B cell (primary cell): ENCODE data around the gene DDHD1. TPM values are rescaled to one million over a fixed set of nuclear protein-coding genes. Genes with fewer than 3 reads are reported as not detected.

Source experiments
- ATAC-seq: fragments of 200-7000 bp; cut with Tn5 transposase; one replicate; pipeline ENCODE4 v1.10.0; 2021; ENCODE audit warnings: low read depth, mild to moderate bottlenecking, moderate number of reproducible peaks, moderate library complexity
- CTCF ChIA-PET: fragments of 350-600 bp; sonication (Branson Sonifier 250); formaldehyde crosslinking; loops from one replicate; lab custom pipeline; 2021; ENCODE audit warnings: antibody characterized with exemption, inconsistent platforms; lab: Charles Lee
- POLR2A ChIA-PET: fragments of 350-600 bp; sonication (Branson Sonifier 250); formaldehyde crosslinking; loops from one replicate; lab custom pipeline; 2021; ENCODE audit warnings: antibody characterized with exemption; lab: Charles Lee
- DNase-seq: peaks from one replicate; pipeline ENCODE4 v3.0.0; 2013
- H2AFZ ChIP-seq: 2 replicates; pipeline ENCODE4 v1.6.1; 2012; ENCODE audit warnings: mild to moderate bottlenecking, low read depth, low read length; ENCODE audit not compliant: insufficient read depth, poor library complexity, severe bottlenecking
- H3K27ac ChIP-seq, 2 donors: 1 replicate in 1 of 2; 2 replicates in 1 of 2; pipeline ENCODE4 v1.5.1; 2012 to 2013; ENCODE audit warnings: low read length in 2 of 2, mild to moderate bottlenecking in 2 of 2, moderate library complexity in 1 of 2
- H3K27me3 ChIP-seq, 4 experiments: fragments of 200-600 bp in 1 of 4; sonication (generic) in 1 of 4; replicated peaks in 1 of 4; 1 replicate in 2 of 4; 2 replicates in 2 of 4; pipeline versions ENCODE4 v1.6.1 to v1.7.0; 2013 to 2016; ENCODE audit warnings: low read length in 3 of 4, mild to moderate bottlenecking in 2 of 4, mixed read lengths in 1 of 4, moderate library complexity in 1 of 4; ENCODE audit not compliant: insufficient read depth in 4 of 4, control insufficient read depth in 3 of 4; ENCODE audit errors: control extremely low read depth in 1 of 4
- H3K36me3 ChIP-seq, 2 experiments: replicated peaks in 1 of 2; 1 replicate in 1 of 2; 2 replicates in 1 of 2; pipeline versions ENCODE4 v1.6.1 to v1.7.1; 2013; ENCODE audit warnings: low read length in 1 of 2; ENCODE audit not compliant: insufficient read depth in 2 of 2, control insufficient read depth in 1 of 2; ENCODE audit errors: control extremely low read depth in 1 of 2, extremely low read depth in 1 of 2
- H3K4me1 ChIP-seq, 2 donors: fragments of 200-600 bp in 1 of 2; sonication (generic) in 1 of 2; 1 replicate in 1 of 2; 2 replicates in 1 of 2; pipeline versions ENCODE4 v1.5.1 to v1.6.1; 2013 to 2017; ENCODE audit warnings: low read length in 2 of 2; ENCODE audit not compliant: control insufficient read depth in 2 of 2, insufficient read depth in 2 of 2
- H3K4me2 ChIP-seq: replicated peaks from 2 replicates; pipeline ENCODE3; 2012; ENCODE audit warnings: mild to moderate bottlenecking, low read depth, low read length; ENCODE audit not compliant: poor library complexity, severe bottlenecking
- H3K4me3 ChIP-seq, 5 experiments: fragments of 200-600 bp in 1 of 5; sonication (generic) in 1 of 5; 1 replicate in 3 of 5; 2 replicates in 2 of 5; pipeline versions ENCODE4 v1.5.1 to v1.7.0; 2011 to 2016; ENCODE audit warnings: low read length in 4 of 5, mild to moderate bottlenecking in 4 of 5, low read depth in 2 of 5, control low read depth in 1 of 5, moderate library complexity in 1 of 5; ENCODE audit not compliant: insufficient read depth in 1 of 5; ENCODE audit errors: control extremely low read depth in 1 of 5, extremely low read depth in 1 of 5
- H3K79me2 ChIP-seq: fragments of 200-600 bp; sonication (generic); one replicate; pipeline ENCODE4 v1.6.0; 2016; ENCODE audit warnings: low read length; ENCODE audit not compliant: control insufficient read depth, insufficient read depth
- H3K9ac ChIP-seq: fragments of 200-600 bp; sonication (generic); 2 replicates; pipeline ENCODE4 v1.6.1; 2017; ENCODE audit warnings: mild to moderate bottlenecking, low read length, moderate library complexity
- H3K9me3 ChIP-seq, 3 donors: one replicate each; pipeline versions ENCODE4 v1.6.1 to v1.7.1; 2013; ENCODE audit warnings: low read length in 2 of 3; ENCODE audit not compliant: control insufficient read depth in 2 of 3, insufficient read depth in 1 of 3; ENCODE audit errors: control extremely low read depth in 1 of 3
- H4K20me1 ChIP-seq: 2 replicates; pipeline ENCODE4 v1.6.0; 2012; ENCODE audit warnings: mild to moderate bottlenecking, low read length; ENCODE audit not compliant: insufficient read depth, control insufficient read depth, poor library complexity, severe bottlenecking
- H3K27ac Mint-ChIP-seq: one replicate; pipeline ENCODE4 v1.8.0; 2021; ENCODE audit warnings: mixed read lengths
- H3K27me3 Mint-ChIP-seq: one replicate; pipeline ENCODE4 v1.8.0; 2021; ENCODE audit warnings: mixed read lengths
- H3K4me1 Mint-ChIP-seq: one replicate; pipeline ENCODE4 v1.8.0; 2021; ENCODE audit warnings: mixed read lengths
- H3K4me3 Mint-ChIP-seq: one replicate; pipeline ENCODE4 v1.8.0; 2021; ENCODE audit warnings: mixed read lengths
- H3K9me3 Mint-ChIP-seq: one replicate; pipeline ENCODE4 v1.8.0; 2022; ENCODE audit warnings: mixed read lengths; ENCODE audit not compliant: insufficient read depth
- CTCF ChIP-seq: fragments of 200-600 bp; IDR thresholded peaks from one replicate; pipeline ENCODE4 v1.8.0; 2022; ENCODE audit warnings: antibody characterized with exemption, mild to moderate bottlenecking
- EZH2 ChIP-seq: IDR thresholded peaks from 2 replicates; pipeline ENCODE4 v1.6.1; 2012; ENCODE audit warnings: borderline replicate concordance, low read depth, mild to moderate bottlenecking, moderate library complexity, low read length; ENCODE audit not compliant: insufficient read depth, poor library complexity, severe bottlenecking
- WGBS: methylation state at CpG from one replicate; pipeline ENCODE4 v1.1.5; 2013; ENCODE audit warnings: missing lambda C conversion rate; ENCODE audit not compliant: insufficient coverage; 5-methylcytosine and 5-hydroxymethylcytosine counted together
- intact Hi-C: fragments of 100-400 bp; cut with micrococcal nuclease; formaldehyde crosslinking; loops from one replicate; pipeline ENCODE4 v1.10.0; 2022
- polyA plus RNA-seq: library from polyadenylated mRNA; depleted of rRNA; stranded (reverse); fragments of >200 nt; gene quantifications from 2 replicates; pipeline ENCODE4 v1.2.3, GENCODE V29; 2012
- total RNA-seq, 2 donors: library from RNA; stranded (reverse); fragments of 120-200 nt in 1 of 2; gene quantifications; 1 replicate in 1 of 2; 2 replicates in 1 of 2; pipeline versions ENCODE4 v1.2.3 to v1.2.4, GENCODE V29; 2013 to 2022

Gene DDHD1
- total and polyA plus RNA-seq, 2 donors (not counting 1 experiment from before 2014, with no cell fraction given): 7.1 to 75.4 TPM

- no peak overlapping the region for H3K4me3 Mint-ChIP-seq
- no peak overlapping the region for H3K27ac Mint-ChIP-seq
- no peak for DNase-seq
- ChIA-PET POLR2A (no interaction called here), CTCF (no interaction called here)
- intact Hi-C loops: no loop called here
- Histone ChIP-seq H4K20me1 (peaks cover 15% of the 10 kb centered on the region), H2AFZ (no peak overlapping the region), H3K27me3 (no peaks in the 10 kb centered on the region), H3K27ac (no peak overlapping the region), H3K4me1 (peaks cover 10 to 11% of the 10 kb centered on the region in 2 donors), H3K4me3 (no peak overlapping the region), H3K4me2 (no peak overlapping the region), H3K36me3 (peaks cover 0 to 1% of the 10 kb centered on the region in 2 experiments), H3K9ac (no peak overlapping the region), H3K9me3 (peaks cover 0 to 18% (median 0%) of the 10 kb centered on the region in 3 donors), H3K79me2 (peaks cover 41% of the 10 kb centered on the region)
- TF ChIP-seq EZH2 (no peak), CTCF (no peak)
- no peak for ATAC-seq
- WGBS: 96% methylated on average over 9 of the region's 10 CpGs
- no peaks in the 10 kb centered on the region for H3K27me3 Mint-ChIP-seq
- H3K9me3 Mint-ChIP-seq: peaks cover 7% of the 10 kb centered on the region
- H3K4me1 Mint-ChIP-seq: peaks cover 33% of the 10 kb centered on the region
Measured at GRCh38 chr14:53113989-53114388, 39.1 kb downstream of the DDHD1 start.

- DNase-seq (no peak), ATAC-seq (no peak)
- no peak overlapping the region for H3K4me3 Mint-ChIP-seq
- H3K4me2 ChIP-seq: peak overlapping the region; percentile 78
- no peak for TF ChIP-seq EZH2
- TF ChIP-seq CTCF: no peak
- H3K27me3 ChIP-seq: no peaks in the 10 kb centered on the region
- peaks cover 37% of the 10 kb centered on the region for H3K79me2 ChIP-seq
- CTCF ChIA-PET: interaction anchor here (2.4 kb wide), 1 partner anchor 42 kb away, joined by 10 read pairs; the partner anchor contains the start of gene DDHD1
- no peak overlapping the region for H3K4me3 ChIP-seq
- intact Hi-C loops: no loop called here
- no peak overlapping the region for H3K9ac ChIP-seq
- H3K27ac Mint-ChIP-seq: no peak overlapping the region
- peaks cover 0 to 1% of the 10 kb centered on the region in 2 experiments for H3K36me3 ChIP-seq
- no peaks in the 10 kb centered on the region for H3K27me3 Mint-ChIP-seq
- H3K9me3 Mint-ChIP-seq: peaks cover 2% of the 10 kb centered on the region
- peaks cover 6% of the 10 kb centered on the region for H3K4me1 Mint-ChIP-seq
- POLR2A ChIA-PET: no interaction called here
- H3K27ac ChIP-seq: peak overlapping the region in 1 of 2 donors; percentile 81
- peaks cover 15 to 26% of the 10 kb centered on the region in 2 donors for H3K4me1 ChIP-seq
- H4K20me1 ChIP-seq: peaks cover 7% of the 10 kb centered on the region
- no peak overlapping the region for H2AFZ ChIP-seq
- peaks cover 0 to 15% (median 1%) of the 10 kb centered on the region in 3 donors for H3K9me3 ChIP-seq
- no CpG with 5 or more reads among the region's 1 CpG for WGBS
Measured at GRCh38 chr14:53110096-53110495, 43.0 kb downstream of the DDHD1 start.
